Panc1 (cell line): ENCODE results near the gene RPUSD4.

ENCODE experiments used
- POLR2AphosphoS5 ChIP-seq: IDR thresholded peaks from 2 replicates; pipeline ENCODE4 v1.6.1; 2012; ENCODE audit warnings: mild to moderate bottlenecking, low read depth, low read length, moderate library complexity
- SIN3A ChIP-seq: IDR thresholded peaks from 2 replicates; pipeline ENCODE4 v1.6.1; 2012; ENCODE audit warnings: low read depth, mild to moderate bottlenecking, low read length, moderate library complexity, borderline replicate concordance; ENCODE audit not compliant: insufficient read depth
- TCF7L2 ChIP-seq: IDR thresholded peaks from 2 replicates; pipeline ENCODE4 v1.6.1; 2011; ENCODE audit warnings: mild to moderate bottlenecking, low read depth, low read length, inconsistent platforms
- TF ChIP-seq, protein P1 (sequence below): fragments of 450-650 bp; IDR thresholded peaks from 2 replicates; pipeline ENCODE4 v1.5.1; 2017; ENCODE audit warnings: mild to moderate bottlenecking
- TF ChIP-seq, protein P2 (sequence below), 2 experiments: IDR thresholded peaks; 2 replicates each; pipeline ENCODE4 v1.6.1; 2011 to 2012; ENCODE audit warnings: low read depth in 2 of 2, control low read depth in 1 of 2, low read length in 1 of 2, mild to moderate bottlenecking in 1 of 2, moderate library complexity in 1 of 2; ENCODE audit not compliant: insufficient read depth in 1 of 2

DNA sequence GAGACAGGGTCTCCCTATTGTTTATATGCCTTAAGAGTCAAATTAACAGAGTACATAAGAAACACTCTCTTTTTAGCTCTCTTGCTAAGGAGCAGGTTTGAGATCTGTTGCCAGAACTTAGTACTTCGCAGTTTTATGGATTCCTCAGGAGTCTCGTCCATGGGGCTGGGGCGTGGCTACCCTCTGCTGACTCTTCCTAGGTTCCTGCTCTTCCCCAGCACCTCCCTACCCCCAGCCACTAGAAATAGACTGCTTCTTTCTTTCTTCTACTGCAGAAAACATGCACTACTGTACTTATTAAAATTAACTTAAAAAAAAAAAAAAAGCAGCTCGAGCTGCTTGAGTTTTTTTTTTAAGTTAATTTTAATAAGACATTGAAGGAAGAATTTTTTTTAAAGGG is 8.1 kb upstream of the RPUSD4 start:
- TF ChIP-seq, protein P1, sequence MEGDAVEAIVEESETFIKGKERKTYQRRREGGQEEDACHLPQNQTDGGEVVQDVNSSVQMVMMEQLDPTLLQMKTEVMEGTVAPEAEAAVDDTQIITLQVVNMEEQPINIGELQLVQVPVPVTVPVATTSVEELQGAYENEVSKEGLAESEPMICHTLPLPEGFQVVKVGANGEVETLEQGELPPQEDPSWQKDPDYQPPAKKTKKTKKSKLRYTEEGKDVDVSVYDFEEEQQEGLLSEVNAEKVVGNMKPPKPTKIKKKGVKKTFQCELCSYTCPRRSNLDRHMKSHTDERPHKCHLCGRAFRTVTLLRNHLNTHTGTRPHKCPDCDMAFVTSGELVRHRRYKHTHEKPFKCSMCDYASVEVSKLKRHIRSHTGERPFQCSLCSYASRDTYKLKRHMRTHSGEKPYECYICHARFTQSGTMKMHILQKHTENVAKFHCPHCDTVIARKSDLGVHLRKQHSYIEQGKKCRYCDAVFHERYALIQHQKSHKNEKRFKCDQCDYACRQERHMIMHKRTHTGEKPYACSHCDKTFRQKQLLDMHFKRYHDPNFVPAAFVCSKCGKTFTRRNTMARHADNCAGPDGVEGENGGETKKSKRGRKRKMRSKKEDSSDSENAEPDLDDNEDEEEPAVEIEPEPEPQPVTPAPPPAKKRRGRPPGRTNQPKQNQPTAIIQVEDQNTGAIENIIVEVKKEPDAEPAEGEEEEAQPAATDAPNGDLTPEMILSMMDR = no peak
- TF ChIP-seq, protein P2, sequence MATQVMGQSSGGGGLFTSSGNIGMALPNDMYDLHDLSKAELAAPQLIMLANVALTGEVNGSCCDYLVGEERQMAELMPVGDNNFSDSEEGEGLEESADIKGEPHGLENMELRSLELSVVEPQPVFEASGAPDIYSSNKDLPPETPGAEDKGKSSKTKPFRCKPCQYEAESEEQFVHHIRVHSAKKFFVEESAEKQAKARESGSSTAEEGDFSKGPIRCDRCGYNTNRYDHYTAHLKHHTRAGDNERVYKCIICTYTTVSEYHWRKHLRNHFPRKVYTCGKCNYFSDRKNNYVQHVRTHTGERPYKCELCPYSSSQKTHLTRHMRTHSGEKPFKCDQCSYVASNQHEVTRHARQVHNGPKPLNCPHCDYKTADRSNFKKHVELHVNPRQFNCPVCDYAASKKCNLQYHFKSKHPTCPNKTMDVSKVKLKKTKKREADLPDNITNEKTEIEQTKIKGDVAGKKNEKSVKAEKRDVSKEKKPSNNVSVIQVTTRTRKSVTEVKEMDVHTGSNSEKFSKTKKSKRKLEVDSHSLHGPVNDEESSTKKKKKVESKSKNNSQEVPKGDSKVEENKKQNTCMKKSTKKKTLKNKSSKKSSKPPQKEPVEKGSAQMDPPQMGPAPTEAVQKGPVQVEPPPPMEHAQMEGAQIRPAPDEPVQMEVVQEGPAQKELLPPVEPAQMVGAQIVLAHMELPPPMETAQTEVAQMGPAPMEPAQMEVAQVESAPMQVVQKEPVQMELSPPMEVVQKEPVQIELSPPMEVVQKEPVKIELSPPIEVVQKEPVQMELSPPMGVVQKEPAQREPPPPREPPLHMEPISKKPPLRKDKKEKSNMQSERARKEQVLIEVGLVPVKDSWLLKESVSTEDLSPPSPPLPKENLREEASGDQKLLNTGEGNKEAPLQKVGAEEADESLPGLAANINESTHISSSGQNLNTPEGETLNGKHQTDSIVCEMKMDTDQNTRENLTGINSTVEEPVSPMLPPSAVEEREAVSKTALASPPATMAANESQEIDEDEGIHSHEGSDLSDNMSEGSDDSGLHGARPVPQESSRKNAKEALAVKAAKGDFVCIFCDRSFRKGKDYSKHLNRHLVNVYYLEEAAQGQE (IDR thresholded peaks at IDR 0.05; ENCODE audit: insufficient read depth in 1 of 2, low read depth in 2 of 2, low read length in 1 of 2) = no peak
- TF ChIP-seq POLR2AphosphoS5 (no peak), TCF7L2 (no peak), SIN3A (no peak)
